PC-9 (cell line): ENCODE data around the gene MLIP.

ENCODE experiments used
- EZH2 ChIP-seq: fragments of 200-600 bp; sonication (generic); IDR thresholded peaks from 2 replicates; pipeline ENCODE4 v1.8.0; 2017; ENCODE audit warnings: antibody characterized with exemption, low read depth
- TF ChIP-seq, protein P1 (sequence below): fragments of 200-600 bp; sonication (generic); conservative IDR thresholded peaks from 2 replicates; pipeline ENCODE4 v1.6.1; 2017; ENCODE audit warnings: mixed run types, antibody characterized with exemption, mild to moderate bottlenecking, moderate library complexity

DNA sequence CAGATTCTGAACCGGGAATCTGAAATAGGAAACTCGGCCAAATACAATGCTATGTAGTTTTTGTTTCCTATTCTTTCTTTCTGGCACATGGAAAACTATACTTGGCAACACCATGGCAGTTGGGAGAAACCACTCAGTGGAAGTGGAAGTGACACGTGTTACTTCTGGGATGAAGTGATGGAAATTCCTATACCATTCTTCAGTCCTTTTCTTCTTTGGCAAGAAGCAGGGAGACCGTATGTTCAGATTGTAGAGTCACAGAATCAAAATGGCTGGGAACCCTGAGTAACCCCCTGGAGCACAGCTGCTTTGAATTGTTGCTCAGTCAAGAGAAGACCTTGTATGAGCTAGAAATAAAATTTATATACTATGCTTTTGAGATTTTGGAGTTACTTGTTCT is 178.2 kb downstream of the MLIP start:
- TF ChIP-seq, protein P1, sequence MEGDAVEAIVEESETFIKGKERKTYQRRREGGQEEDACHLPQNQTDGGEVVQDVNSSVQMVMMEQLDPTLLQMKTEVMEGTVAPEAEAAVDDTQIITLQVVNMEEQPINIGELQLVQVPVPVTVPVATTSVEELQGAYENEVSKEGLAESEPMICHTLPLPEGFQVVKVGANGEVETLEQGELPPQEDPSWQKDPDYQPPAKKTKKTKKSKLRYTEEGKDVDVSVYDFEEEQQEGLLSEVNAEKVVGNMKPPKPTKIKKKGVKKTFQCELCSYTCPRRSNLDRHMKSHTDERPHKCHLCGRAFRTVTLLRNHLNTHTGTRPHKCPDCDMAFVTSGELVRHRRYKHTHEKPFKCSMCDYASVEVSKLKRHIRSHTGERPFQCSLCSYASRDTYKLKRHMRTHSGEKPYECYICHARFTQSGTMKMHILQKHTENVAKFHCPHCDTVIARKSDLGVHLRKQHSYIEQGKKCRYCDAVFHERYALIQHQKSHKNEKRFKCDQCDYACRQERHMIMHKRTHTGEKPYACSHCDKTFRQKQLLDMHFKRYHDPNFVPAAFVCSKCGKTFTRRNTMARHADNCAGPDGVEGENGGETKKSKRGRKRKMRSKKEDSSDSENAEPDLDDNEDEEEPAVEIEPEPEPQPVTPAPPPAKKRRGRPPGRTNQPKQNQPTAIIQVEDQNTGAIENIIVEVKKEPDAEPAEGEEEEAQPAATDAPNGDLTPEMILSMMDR = no peak
- TF ChIP-seq EZH2 = no peak
